Neural cell (in vitro differentiated cells): ENCODE measurements around the gene CSMD2. TPM values are rescaled to one million over a fixed set of nuclear protein-coding genes. Genes with fewer than 3 reads are reported as not detected.

Experiments
- H2AFZ ChIP-seq: fragments of 200-600, 300-800 bp; sonication (generic), shearing (Covaris generic); 2 replicates; pipeline ENCODE4 v1.6.0; 2014; ENCODE audit warnings: low read depth, mild to moderate bottlenecking, antibody characterized with exemption, low read length, moderate library complexity
- H3F3A ChIP-seq: fragments of 200-600 bp; shearing (Covaris generic); 2 replicates; pipeline ENCODE4 v1.6.1; 2016; ENCODE audit warnings: mild to moderate bottlenecking, moderate library complexity, mixed read lengths, antibody characterized with exemption, low read length; ENCODE audit not compliant: insufficient read depth, poor library complexity, severe bottlenecking
- H3K27ac ChIP-seq: fragments of 200-600, 300-800 bp; sonication (generic), shearing (Covaris generic); 2 replicates; pipeline ENCODE4 v1.5.1; 2014; ENCODE audit warnings: mild to moderate bottlenecking, low read length, moderate library complexity
- H3K27me3 ChIP-seq: fragments of 300-800, 200-600 bp; sonication (generic), shearing (Covaris generic); 2 replicates; pipeline ENCODE4 v1.6.0; 2014; ENCODE audit warnings: mild to moderate bottlenecking, low read depth, low read length, moderate library complexity; ENCODE audit not compliant: insufficient read depth
- H3K36me3 ChIP-seq: fragments of 300-800, 200-600 bp; sonication (generic), shearing (Covaris generic); 2 replicates; pipeline ENCODE4 v1.5.1; 2014; ENCODE audit warnings: mild to moderate bottlenecking, antibody characterized with exemption, low read length, moderate library complexity; ENCODE audit not compliant: insufficient read depth
- H3K4me2 ChIP-seq: fragments of 300-800, 200-600 bp; sonication (generic), shearing (Covaris generic); 2 replicates; pipeline ENCODE4 v1.6.0; 2014; ENCODE audit warnings: mild to moderate bottlenecking, low read length
- H3K4me3 ChIP-seq: fragments of 300-800, 200-600 bp; sonication (generic), shearing (Covaris generic); 2 replicates; pipeline ENCODE4 v1.5.1; 2014; ENCODE audit warnings: mild to moderate bottlenecking, low read length, moderate library complexity
- H3K79me2 ChIP-seq: fragments of 200-600 bp; shearing (Covaris generic); replicated peaks from 2 replicates; pipeline ENCODE4 v1.6.0; 2014; ENCODE audit warnings: mild to moderate bottlenecking, low read length, moderate library complexity; ENCODE audit not compliant: insufficient read depth
- H3K9ac ChIP-seq: fragments of 300-800, 200-600 bp; sonication (generic), shearing (Covaris generic); 2 replicates; pipeline ENCODE4 v1.6.1; 2016; ENCODE audit warnings: mild to moderate bottlenecking, low read length, mixed read lengths
- H3K9me2 ChIP-seq: fragments of 200-600 bp; shearing (Covaris generic); 2 replicates; pipeline ENCODE4 v1.6.1; 2016; ENCODE audit warnings: mild to moderate bottlenecking, low read length, mixed read lengths; ENCODE audit not compliant: insufficient read depth
- H3K9me3 ChIP-seq: fragments of 200-600, 300-800 bp; sonication (generic), shearing (Covaris generic); 2 replicates; pipeline ENCODE4 v1.6.1; 2016; ENCODE audit warnings: mild to moderate bottlenecking, mixed run types, low read length, moderate library complexity, mixed read lengths
- H4K20me1 ChIP-seq: fragments of 200-600 bp; shearing (Covaris generic); 2 replicates; pipeline ENCODE4 v1.6.1; 2016; ENCODE audit warnings: mild to moderate bottlenecking, mixed run types; ENCODE audit not compliant: insufficient read depth
- CTCF ChIP-seq: fragments of 450-650 bp; IDR thresholded peaks from 2 replicates; pipeline ENCODE4 v1.5.1; 2014; ENCODE audit warnings: antibody characterized with exemption, mild to moderate bottlenecking, moderate library complexity; ENCODE audit not compliant: poor library complexity, severe bottlenecking
- EP300 ChIP-seq: fragments of 450-650 bp; conservative IDR thresholded peaks from 2 replicates; pipeline ENCODE4 v1.6.1; 2014; ENCODE audit warnings: antibody characterized with exemption, mild to moderate bottlenecking, moderate library complexity; ENCODE audit not compliant: poor library complexity, severe bottlenecking
- EZH2 ChIP-seq: fragments of 200-600, 300-800 bp; shearing (Covaris generic), sonication (generic); IDR thresholded peaks from 2 replicates; pipeline ENCODE4 v1.6.1; 2014; ENCODE audit warnings: antibody characterized with exemption, low read length, borderline replicate concordance, mild to moderate bottlenecking; ENCODE audit not compliant: insufficient read depth, poor library complexity, severe bottlenecking
- MXI1 ChIP-seq: fragments of 450-650 bp; conservative IDR thresholded peaks from 2 replicates; pipeline ENCODE4 v1.6.1; 2014; ENCODE audit warnings: antibody characterized with exemption, mild to moderate bottlenecking; ENCODE audit not compliant: poor library complexity, severe bottlenecking
- POLR2AphosphoS5 ChIP-seq: IDR thresholded peaks from 2 replicates; pipeline ENCODE4 v1.6.1; 2012
- RAD21 ChIP-seq: fragments of 450-650 bp; conservative IDR thresholded peaks from 2 replicates; pipeline ENCODE4 v1.6.1; 2014; ENCODE audit warnings: antibody characterized with exemption, mild to moderate bottlenecking, moderate library complexity
- REST ChIP-seq: IDR thresholded peaks from 2 replicates; pipeline ENCODE4 v1.6.1; 2012; ENCODE audit warnings: borderline replicate concordance
- SMC3 ChIP-seq: fragments of 450-650 bp; conservative IDR thresholded peaks from 2 replicates; pipeline ENCODE4 v1.6.1; 2014; ENCODE audit warnings: antibody characterized with exemption, mild to moderate bottlenecking, moderate library complexity; ENCODE audit not compliant: poor library complexity
- TAF1 ChIP-seq: IDR thresholded peaks from 2 replicates; pipeline ENCODE4 v1.6.1; 2012; ENCODE audit warnings: low read depth
- polyA plus RNA-seq: library from polyadenylated mRNA; depleted of rRNA; stranded (reverse); fragments of >200 nt; gene quantifications from 2 replicates; pipeline ENCODE4 v1.2.3, GENCODE V29; 2014

CSMD2 gene
- polyA plus RNA-seq, 1 donor from 2014 or later = 9.6 TPM

GRCh38 chr1:33696311-33696710, 468.7 kb downstream of the CSMD2 start:
- H3K36me3 ChIP-seq = peaks cover 15% of the 10 kb centered on the region
- H2AFZ ChIP-seq = no peak overlapping the region
- H3K9me2 ChIP-seq = no peaks in the 10 kb centered on the region
- H3K4me3 ChIP-seq = no peak overlapping the region
- H3K79me2 ChIP-seq = no peaks in the 10 kb centered on the region
- H3F3A ChIP-seq = no peaks in the 10 kb centered on the region
- no peaks in the 10 kb centered on the region for H3K27me3 ChIP-seq
- no peak overlapping the region for H3K9ac ChIP-seq
- no peak overlapping the region for H3K4me2 ChIP-seq
- TF ChIP-seq EZH2 (no peak), SMC3 (no peak), CTCF (no peak), TAF1 (no peak), RAD21 (no peak), POLR2AphosphoS5 (no peak)
- H4K20me1 ChIP-seq = no peaks in the 10 kb centered on the region
- no peak overlapping the region for H3K27ac ChIP-seq
- no peaks in the 10 kb centered on the region for H3K9me3 ChIP-seq

GRCh38 chr1:33692206-33693188, 472.5 kb downstream of the CSMD2 start:
- Histone ChIP-seq H3K4me2 (no peak overlapping the region), H4K20me1 (no peaks in the 10 kb centered on the region), H3K79me2 (no peaks in the 10 kb centered on the region), H3K27ac (no peak overlapping the region), H3K9me3 (no peaks in the 10 kb centered on the region), H3K4me3 (no peak overlapping the region), H3K27me3 (no peaks in the 10 kb centered on the region), H2AFZ (no peak overlapping the region), H3F3A (no peaks in the 10 kb centered on the region), H3K9ac (no peak overlapping the region), H3K9me2 (no peaks in the 10 kb centered on the region), H3K36me3 (peaks cover 15% of the 10 kb centered on the region)
- TF ChIP-seq SMC3 (no peak), MXI1 (no peak), EP300 (no peak), CTCF (no peak), EZH2 (no peak), RAD21 (no peak), TAF1 (no peak), REST (no peak), POLR2AphosphoS5 (no peak)
